HepG2 (cell line): ENCODE results near the gene THADA. TPM values are rescaled to one million over a fixed set of nuclear protein-coding genes. Genes with fewer than 3 reads are reported as not detected.

Experiments
- CREM ChIP-seq, 2 experiments: sonication (generic) in 1 of 2; formaldehyde crosslinking in 1 of 2; IDR thresholded peaks; 2 replicates each; pipeline versions ENCODE4 v1.4.0 to v1.6.1; 2016 to 2020; ENCODE audit warnings: antibody characterized with exemption in 1 of 2, mild to moderate bottlenecking in 1 of 2, missing genetic modification reagents in 1 of 2
- ELF1 ChIP-seq: sonication (generic); formaldehyde crosslinking; IDR thresholded peaks from 2 replicates; pipeline ENCODE4 v1.4.0; 2020; ENCODE audit warnings: missing genetic modification reagents
- EP300 ChIP-seq, 3 experiments: sonication (generic) in 1 of 3; formaldehyde crosslinking in 1 of 3; IDR thresholded peaks; 2 replicates each; pipeline versions ENCODE4 v1.5.1 to v1.6.1; 2011 to 2020; ENCODE audit warnings: low read depth in 2 of 3, low read length in 2 of 3, borderline replicate concordance in 1 of 3, improper control_type of control experiment in 1 of 3, mild to moderate bottlenecking in 1 of 3, missing genetic modification reagents in 1 of 3, moderate library complexity in 1 of 3
- ESRRA ChIP-seq: sonication (generic); formaldehyde crosslinking; IDR thresholded peaks from 2 replicates; pipeline ENCODE4 v1.5.1; 2020; ENCODE audit warnings: mild to moderate bottlenecking, low read depth, missing genetic modification reagents
- FOSL2 ChIP-seq: sonication (generic); formaldehyde crosslinking; IDR thresholded peaks from 2 replicates; pipeline ENCODE4 v1.4.0; 2020; ENCODE audit warnings: missing genetic modification reagents
- FOXA1 ChIP-seq, 2 experiments: fragments of 450-650 bp in 1 of 2; sonication (generic) in 1 of 2; formaldehyde crosslinking in 1 of 2; IDR thresholded peaks; 2 replicates each; pipeline versions ENCODE4 v1.4.0 to v1.6.1; 2016 to 2020; ENCODE audit warnings: missing genetic modification reagents in 1 of 2
- FOXA3 ChIP-seq: IDR thresholded peaks from 2 replicates; pipeline ENCODE4 v1.6.1; 2016; ENCODE audit warnings: missing genetic modification reagents, missing compliant biosample characterization
- GATAD1 ChIP-seq: IDR thresholded peaks from 2 replicates; pipeline ENCODE4 v1.6.1; 2016; ENCODE audit warnings: missing genetic modification reagents, missing compliant biosample characterization
- HMGXB4 ChIP-seq, 2 experiments: sonication (generic) in 1 of 2; formaldehyde crosslinking in 1 of 2; IDR thresholded peaks; 2 replicates each; pipeline versions ENCODE4 v1.4.0 to v1.6.1; 2018 to 2020; ENCODE audit warnings: missing genetic modification reagents in 2 of 2, borderline replicate concordance in 1 of 2, low read depth in 1 of 2, mild to moderate bottlenecking in 1 of 2, missing biosample characterization in 1 of 2
- IRF9 ChIP-seq: sonication (generic); formaldehyde crosslinking; IDR thresholded peaks from 2 replicates; pipeline ENCODE4 v1.8.0; 2022; ENCODE audit warnings: missing genetic modification reagents, mild to moderate bottlenecking, borderline replicate concordance
- KAT8 ChIP-seq: IDR thresholded peaks from 2 replicates; pipeline ENCODE4 v1.6.1; 2016; ENCODE audit warnings: missing genetic modification reagents, missing compliant biosample characterization
- KDM6A ChIP-seq: IDR thresholded peaks from 2 replicates; pipeline ENCODE4 v1.6.1; 2016; ENCODE audit warnings: low read depth
- KLF16 ChIP-seq, 2 experiments: sonication (generic) in 1 of 2; formaldehyde crosslinking in 1 of 2; IDR thresholded peaks; 2 replicates each; pipeline versions ENCODE4 v1.6.1 to v1.8.0; 2016 to 2023; ENCODE audit warnings: missing genetic modification reagents in 2 of 2, missing compliant biosample characterization in 1 of 2
- MEIS1 ChIP-seq: sonication (generic); formaldehyde crosslinking; IDR thresholded peaks from 2 replicates; pipeline ENCODE4 v1.9.0; 2021; ENCODE audit warnings: mild to moderate bottlenecking, missing genetic modification reagents, moderate library complexity, borderline replicate concordance
- SMC3 ChIP-seq: IDR thresholded peaks from 2 replicates; pipeline ENCODE4 v1.6.1; 2011; ENCODE audit warnings: low read length, improper control_type of control experiment
- SMYD3 ChIP-seq: sonication (generic); formaldehyde crosslinking; IDR thresholded peaks from 2 replicates; pipeline ENCODE4 v1.8.1; 2023; ENCODE audit warnings: mild to moderate bottlenecking, missing genetic modification reagents
- YEATS4 ChIP-seq: sonication (generic); formaldehyde crosslinking; IDR thresholded peaks from 2 replicates; pipeline ENCODE4 v1.4.0; 2020; ENCODE audit warnings: missing genetic modification reagents, borderline replicate concordance
- ZNF292 ChIP-seq: sonication (generic); formaldehyde crosslinking; IDR thresholded peaks from 2 replicates; pipeline ENCODE4 v1.8.1; 2022; ENCODE audit warnings: mild to moderate bottlenecking, low read depth, missing genetic modification reagents, borderline replicate concordance
- ZNF446 ChIP-seq: sonication (generic); formaldehyde crosslinking; IDR thresholded peaks from 2 replicates; pipeline ENCODE4 v1.5.0; 2020; ENCODE audit warnings: mild to moderate bottlenecking, missing genetic modification reagents
- ZNF567 ChIP-seq: sonication (generic); formaldehyde crosslinking; IDR thresholded peaks from 2 replicates; pipeline ENCODE4 v1.8.1; 2023; ENCODE audit warnings: mild to moderate bottlenecking, missing genetic modification reagents, borderline replicate concordance
- ZNF652 ChIP-seq: IDR thresholded peaks from 2 replicates; pipeline ENCODE4 v1.6.1; 2016; ENCODE audit warnings: low read depth, borderline replicate concordance
- ZNF704 ChIP-seq: sonication (generic); formaldehyde crosslinking; IDR thresholded peaks from 2 replicates; pipeline ENCODE4 v1.8.1; 2023; ENCODE audit warnings: mild to moderate bottlenecking, inconsistent platforms, moderate library complexity, missing genetic modification reagents, borderline replicate concordance
- polyA plus RNA-seq, 8 experiments: library from polyadenylated mRNA; depleted of rRNA in 3 of 8; stranded (reverse) in 7 of 8; unstranded in 1 of 8; fragments of >200 nt; fragmentation: Illumina TruSeq in 4 of 8; extraction: Trizol in 4 of 8; gene quantifications; 2 replicates each; pipeline versions ENCODE4 v1.2.1 to v1.2.3, GENCODE V29; 2011 to 2016; ENCODE audit warnings: low read depth in 4 of 8, missing spikeins in 1 of 8, mixed read lengths in 1 of 8; ENCODE audit not compliant: insufficient read depth in 1 of 8
- total RNA-seq, 5 experiments: library from RNA; depleted of rRNA; stranded (reverse); fragments of >200 nt; fragmentation: Illumina TruSeq; extraction: Trizol; gene quantifications; 2 replicates each; pipeline ENCODE4 v1.2.3, GENCODE V29; 2016; ENCODE audit warnings: low read depth in 1 of 5
- TF ChIP-seq, protein P1 (sequence below): sonication (generic); IDR thresholded peaks from 2 replicates; pipeline ENCODE4 v1.6.1; 2016; ENCODE audit warnings: low read depth, borderline replicate concordance

The THADA gene
- total and polyA plus RNA-seq, 2 of the 13 experiments (the other 11 are each of a cell fraction or from before 2014, with no cell fraction given): 12.7 to 21.7 TPM

DNA sequence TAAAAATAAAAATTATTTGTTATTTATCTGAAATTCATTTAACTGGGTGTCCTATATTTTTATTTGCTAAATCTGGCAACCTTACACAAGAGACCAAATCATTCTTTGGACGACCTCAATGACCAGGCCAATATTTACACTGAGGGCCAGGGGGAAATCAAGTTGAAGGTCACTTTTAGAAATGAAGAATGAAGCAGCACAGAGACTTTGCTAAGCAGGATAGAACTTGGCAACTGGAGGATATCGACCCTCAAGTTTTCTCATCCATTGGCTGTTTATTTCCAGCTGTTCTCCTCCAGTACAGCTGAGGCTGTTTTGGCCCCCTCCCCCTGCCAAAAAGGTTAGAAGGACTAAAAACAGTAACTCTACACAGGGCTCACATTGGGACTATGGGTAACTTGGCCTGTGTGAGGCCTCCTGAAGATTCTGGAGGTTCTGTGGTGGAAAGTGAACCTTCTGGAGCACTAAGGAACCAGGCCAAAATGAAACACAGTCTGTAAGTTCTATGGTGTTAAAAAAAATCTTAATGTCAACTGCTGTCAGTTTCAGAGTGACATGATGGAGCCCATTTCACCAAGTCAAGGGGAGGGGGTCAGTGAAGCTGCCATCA lies 337.2 kb downstream of the THADA start (continued):
- TF ChIP-seq HMGXB4 (CRISPR knock-in tag; IDR thresholded peaks at IDR 0.05; ENCODE audit: borderline replicate concordance in 1 of 2, low read depth in 1 of 2) (peak in 1 of 2 experiments; percentile 34; a peak in 1 of 4 replicates), EP300 (IDR thresholded peaks at IDR 0.05; ENCODE audit: low read depth in 2 of 2, low read length in 2 of 2) (peak; percentile 72 to 94; a peak in 3 of 4 replicates), EP300 (CRISPR knock-in tag; IDR thresholded peaks at IDR 0.05; ENCODE audit: borderline replicate concordance) (peak; percentile 76), IRF9 (CRISPR knock-in tag) (no peak), ESRRA (CRISPR knock-in tag) (peak; percentile 84), ZNF446 (no peak), ZNF292 (CRISPR knock-in tag) (peak; percentile 75; the same call in 1 of the 2 replicates), FOXA3 (CRISPR knock-in tag) (peak; percentile 97), ZNF652 (CRISPR knock-in tag) (peak; percentile 38; the same call in 1 of the 2 replicates), GATAD1 (CRISPR knock-in tag) (peak; percentile 29; the same call in 1 of the 2 replicates), ZNF567 (CRISPR knock-in tag) (no peak), KAT8 (peak; percentile 58), ELF1 (CRISPR knock-in tag) (peak; percentile 24; the same call in 1 of the 2 replicates), YEATS4 (CRISPR knock-in tag) (peak; percentile 49; the same call in 1 of the 2 replicates), SMYD3 (CRISPR knock-in tag) (peak; percentile 58; the same call in 1 of the 2 replicates), FOSL2 (CRISPR knock-in tag) (peak; percentile 68), FOXA1 (IDR thresholded peaks at IDR 0.05) (peak; percentile 70), FOXA1 (CRISPR knock-in tag; IDR thresholded peaks at IDR 0.05) (peak; percentile 96), MEIS1 (CRISPR knock-in tag) (0 out of 2 replicates have a peak, but pooled peaks have one; percentile 24), CREM (IDR thresholded peaks at IDR 0.05) (peak; percentile 58), CREM (CRISPR knock-in tag; IDR thresholded peaks at IDR 0.05) (no peak), KLF16 (CRISPR knock-in tag; IDR thresholded peaks at IDR 0.05) (peak in 1 of 2 experiments; percentile 73; a peak in 2 of 4 replicates), SMC3 (peak; percentile 45), KDM6A (CRISPR knock-in tag) (peak; percentile 82), ZNF704 (no peak)
- TF ChIP-seq, protein P1, sequence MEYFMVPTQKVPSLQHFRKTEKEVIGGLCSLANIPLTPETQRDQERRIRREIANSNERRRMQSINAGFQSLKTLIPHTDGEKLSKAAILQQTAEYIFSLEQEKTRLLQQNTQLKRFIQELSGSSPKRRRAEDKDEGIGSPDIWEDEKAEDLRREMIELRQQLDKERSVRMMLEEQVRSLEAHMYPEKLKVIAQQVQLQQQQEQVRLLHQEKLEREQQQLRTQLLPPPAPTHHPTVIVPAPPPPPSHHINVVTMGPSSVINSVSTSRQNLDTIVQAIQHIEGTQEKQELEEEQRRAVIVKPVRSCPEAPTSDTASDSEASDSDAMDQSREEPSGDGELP: peak; percentile 84
